Hepatocyte (in vitro differentiated cells): ENCODE measurements around the gene CORIN. TPM values are rescaled to one million over a fixed set of nuclear protein-coding genes. Genes with fewer than 3 reads are reported as not detected.

Experiments used
- DNase-seq: peaks from one replicate; pipeline ENCODE4 v3.0.0-alpha.2; 2016; ENCODE audit warnings: low spot score
- H2AFZ ChIP-seq: fragments of 200-600 bp; sonication (generic); 2 replicates; pipeline ENCODE4 v1.6.0; 2016; ENCODE audit warnings: antibody characterized with exemption, mild to moderate bottlenecking
- H3K27ac ChIP-seq: fragments of 200-600 bp; sonication (generic); 2 replicates; pipeline ENCODE4 v1.5.1; 2016; ENCODE audit warnings: mild to moderate bottlenecking
- H3K27me3 ChIP-seq: fragments of 200-600 bp; sonication (generic); 2 replicates; pipeline ENCODE4 v1.6.1; 2016
- H3K36me3 ChIP-seq: fragments of 200-600 bp; sonication (generic); replicated peaks from 2 replicates; pipeline ENCODE4 v1.5.1; 2016; ENCODE audit warnings: low read depth; ENCODE audit not compliant: insufficient read depth
- H3K4me1 ChIP-seq: fragments of 200-600 bp; sonication (generic); 2 replicates; pipeline ENCODE4 v1.5.1; 2016; ENCODE audit warnings: mild to moderate bottlenecking, moderate library complexity; ENCODE audit not compliant: insufficient read depth
- H3K4me2 ChIP-seq: fragments of 200-600 bp; sonication (generic); 2 replicates; pipeline ENCODE4 v1.6.0; 2016
- H3K4me3 ChIP-seq: fragments of 200-600 bp; sonication (generic); 2 replicates; pipeline ENCODE4 v1.5.1; 2016; ENCODE audit warnings: mild to moderate bottlenecking
- H3K79me2 ChIP-seq: fragments of 200-600 bp; sonication (generic); 2 replicates; pipeline ENCODE4 v1.6.0; 2017; ENCODE audit warnings: mild to moderate bottlenecking
- H3K9me2 ChIP-seq: fragments of 200-600 bp; sonication (generic); replicated peaks from 2 replicates; pipeline ENCODE4 v1.6.0; 2017; ENCODE audit warnings: mild to moderate bottlenecking; ENCODE audit not compliant: insufficient read depth
- H3K9me3 ChIP-seq: fragments of 200-600 bp; sonication (generic); 2 replicates; pipeline ENCODE4 v1.5.1; 2016; ENCODE audit warnings: low read depth, mild to moderate bottlenecking
- H4K20me1 ChIP-seq: fragments of 200-600 bp; sonication (generic); 2 replicates; pipeline ENCODE4 v1.6.0; 2016; ENCODE audit warnings: mild to moderate bottlenecking; ENCODE audit not compliant: insufficient read depth, poor library complexity, severe bottlenecking
- CTCF ChIP-seq: fragments of 200-600 bp; sonication (generic); IDR thresholded peaks from 2 replicates; pipeline ENCODE4 v1.5.1; 2016; ENCODE audit warnings: antibody characterized with exemption, mild to moderate bottlenecking; ENCODE audit not compliant: poor library complexity
- EZH2 ChIP-seq: fragments of 200-600 bp; sonication (generic); IDR thresholded peaks from 2 replicates; pipeline ENCODE4 v1.6.1; 2016; ENCODE audit warnings: antibody characterized with exemption, mild to moderate bottlenecking, borderline replicate concordance
- EZH2phosphoT487 ChIP-seq: fragments of 200-600 bp; sonication (generic); IDR thresholded peaks from one replicate; pipeline ENCODE4 v1.6.1; 2018; ENCODE audit warnings: antibody characterized with exemption, mild to moderate bottlenecking, low read depth, moderate library complexity; ENCODE audit not compliant: unreplicated experiment, severe bottlenecking
- WGBS: methylation state at CpG from one replicate; pipeline ENCODE4 v1.1.6; 2016; ENCODE audit warnings: low lambda C conversion rate; ENCODE audit errors: missing lambda C conversion rate; 5-methylcytosine and 5-hydroxymethylcytosine counted together
- polyA plus RNA-seq: library from polyadenylated mRNA; unstranded; fragments of >200 nt; fragmentation: Nextera tagmentation; extraction: Ambion mirVana; gene quantifications from 2 replicates; pipeline ENCODE4 v1.2.1, GENCODE V29; 2016
- total RNA-seq: library from RNA; depleted of rRNA; stranded (reverse); fragments of >200 nt; gene quantifications from 2 replicates; pipeline ENCODE4 v1.2.3, GENCODE V29; 2014

Gene CORIN
- total and polyA plus RNA-seq, 2 experiments from 2014 or later: 0.13 to 0.40 TPM

- no peaks in the 10 kb centered on the region for H3K4me1 ChIP-seq
- no peaks in the 10 kb centered on the region for H3K27me3 ChIP-seq
- TF ChIP-seq EZH2phosphoT487: no peak
- no peak for TF ChIP-seq CTCF
- TF ChIP-seq EZH2: no peak
- H3K9me2 ChIP-seq: no peaks in the 10 kb centered on the region
- no peaks in the 10 kb centered on the region for H3K36me3 ChIP-seq
- no peaks in the 10 kb centered on the region for H3K79me2 ChIP-seq
- H3K4me3 ChIP-seq: no peak overlapping the region
- no peak overlapping the region for H2AFZ ChIP-seq
- no peaks in the 10 kb centered on the region for H4K20me1 ChIP-seq
- H3K27ac ChIP-seq: no peak overlapping the region
- H3K4me2 ChIP-seq: no peak overlapping the region
- H3K9me3 ChIP-seq: peaks cover 8% of the 10 kb centered on the region
- DNase-seq: no peak
These were observed 8.4 kb downstream of the CORIN start for GRCh38 chr4:47829438-47829837.

DNA sequence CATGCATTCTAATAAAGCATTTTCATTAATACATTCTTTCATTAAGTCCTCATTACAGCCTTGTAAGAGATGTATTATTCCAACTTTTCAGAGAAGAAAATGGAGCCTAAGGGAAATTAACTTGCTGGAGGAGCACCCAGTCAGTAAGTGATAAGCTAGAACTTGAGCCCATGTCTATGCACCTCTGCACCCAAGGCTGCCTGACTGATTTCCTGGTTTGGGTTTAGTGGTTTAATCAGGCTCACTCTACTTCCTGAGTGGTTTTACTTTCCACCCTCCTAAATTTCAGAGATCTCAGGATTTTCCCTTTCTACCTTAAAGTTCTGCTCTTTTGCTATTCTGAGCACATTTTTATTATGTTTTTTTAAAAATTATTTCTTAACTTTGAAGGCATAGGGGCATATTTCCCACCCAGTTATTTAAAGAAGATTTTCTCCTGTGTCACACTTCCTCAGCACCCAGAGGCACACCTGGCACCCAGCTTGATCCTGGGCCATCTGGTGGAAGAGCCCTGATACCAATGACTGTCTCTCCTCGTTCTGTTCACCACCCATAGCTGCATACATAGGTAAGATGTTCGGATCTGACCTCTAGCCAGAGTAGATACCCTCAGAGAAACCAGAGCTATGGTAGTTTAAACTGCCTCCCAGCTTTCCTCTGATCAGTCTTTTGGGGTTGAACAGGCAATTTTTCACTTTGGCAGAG, 10.4 kb downstream of the CORIN start:
- no peaks in the 10 kb centered on the region for H3K9me2 ChIP-seq
- no peak overlapping the region for H3K4me2 ChIP-seq
- H2AFZ ChIP-seq: no peak overlapping the region
- no peak overlapping the region for H3K4me3 ChIP-seq
- no peaks in the 10 kb centered on the region for H3K27me3 ChIP-seq
- TF ChIP-seq CTCF: no peak
- no peak for TF ChIP-seq EZH2
- TF ChIP-seq EZH2phosphoT487: no peak
- H3K27ac ChIP-seq: no peak overlapping the region
- H3K9me3 ChIP-seq: no peaks in the 10 kb centered on the region
- no peak for DNase-seq
- H3K4me1 ChIP-seq: no peaks in the 10 kb centered on the region
- H3K36me3 ChIP-seq: no peaks in the 10 kb centered on the region
- 68% methylated on average over 2 of the region's 2 CpGs for WGBS
- H4K20me1 ChIP-seq: no peaks in the 10 kb centered on the region
- no peaks in the 10 kb centered on the region for H3K79me2 ChIP-seq

DNA sequence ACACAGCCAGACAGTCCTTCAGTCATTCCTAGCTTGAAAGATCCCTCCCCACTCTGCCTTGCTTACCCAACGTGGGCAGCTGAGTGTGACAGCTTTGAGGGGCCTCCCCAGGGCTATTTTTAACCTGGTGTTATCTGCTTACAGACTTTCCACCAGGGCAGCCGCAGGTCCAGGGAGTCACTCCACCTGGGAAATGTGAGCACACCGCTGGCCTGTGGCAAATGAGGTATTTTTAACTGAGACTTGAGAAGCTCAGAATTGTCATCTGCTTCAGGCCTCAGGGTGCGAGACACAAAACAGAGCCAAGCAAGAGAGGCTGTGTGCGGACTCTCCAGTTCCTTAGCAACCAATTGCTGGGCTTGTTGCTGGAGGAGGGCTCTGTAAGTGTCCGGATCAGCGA, 13.0 kb downstream of the CORIN start:
- peak; percentile 56 for DNase-seq
- Histone ChIP-seq H4K20me1 (no peaks in the 10 kb centered on the region), H3K27ac (peak overlapping the region; percentile 17), H3K36me3 (no peaks in the 10 kb centered on the region), H3K4me3 (no peak overlapping the region), H3K79me2 (no peaks in the 10 kb centered on the region), H3K9me2 (no peaks in the 10 kb centered on the region), H3K4me2 (peak overlapping the region; percentile 1), H3K9me3 (no peaks in the 10 kb centered on the region), H3K27me3 (no peaks in the 10 kb centered on the region), H2AFZ (no peak overlapping the region), H3K4me1 (no peaks in the 10 kb centered on the region)
- TF ChIP-seq EZH2phosphoT487 (no peak), CTCF (no peak), EZH2 (no peak)
- WGBS: 33% methylated on average over 7 of the region's 7 CpGs

GRCh38 chr4:47819178-47819577, 18.7 kb downstream of the CORIN start:
- Histone ChIP-seq H3K36me3 (no peaks in the 10 kb centered on the region), H3K4me2 (no peak overlapping the region)
- TF ChIP-seq EZH2phosphoT487 (no peak), EZH2 (no peak), CTCF (no peak)

More at GRCh38 chr4:47819178-47819577, 18.7 kb downstream of the CORIN start:
- Histone ChIP-seq H4K20me1 (no peaks in the 10 kb centered on the region), H3K27ac (no peak overlapping the region), H3K27me3 (no peaks in the 10 kb centered on the region), H3K79me2 (no peaks in the 10 kb centered on the region), H2AFZ (no peak overlapping the region), H3K4me1 (no peaks in the 10 kb centered on the region), H3K9me3 (no peaks in the 10 kb centered on the region), H3K9me2 (no peaks in the 10 kb centered on the region), H3K4me3 (no peak overlapping the region)
- no peak for DNase-seq
- 100% methylated on average over 1 of the region's 1 CpG for WGBS
